GM12878 (cell line): ENCODE measurements around the gene CBLB. TPM values are rescaled to one million over a fixed set of nuclear protein-coding genes. Genes with fewer than 3 reads are reported as not detected.

Experiments
- BMI1 ChIP-seq: fragments of 450-650 bp; IDR thresholded peaks from 2 replicates; pipeline ENCODE4 v1.6.1; 2016; ENCODE audit warnings: mild to moderate bottlenecking, moderate library complexity, borderline replicate concordance
- CREM ChIP-seq: IDR thresholded peaks from 2 replicates; pipeline ENCODE4 v1.6.1; 2014; ENCODE audit warnings: antibody characterized with exemption, low read depth
- EP300 ChIP-seq, 2 experiments: fragments of 150-350 bp in 1 of 2; IDR thresholded peaks; 2 replicates each; pipeline ENCODE4 v1.6.1; 2011 to 2012; ENCODE audit warnings: low read depth in 2 of 2, low read length in 2 of 2, borderline replicate concordance in 1 of 2, improper control_type of control experiment in 1 of 2, inconsistent platforms in 1 of 2; ENCODE audit not compliant: control insufficient read depth in 1 of 2
- GABPA ChIP-seq: IDR thresholded peaks from 2 replicates; pipeline ENCODE4 v1.6.1; 2014; ENCODE audit warnings: antibody characterized with exemption, low read depth, mild to moderate bottlenecking, inconsistent platforms
- HDGF ChIP-seq: fragments of 450-650 bp; IDR thresholded peaks from 2 replicates; pipeline ENCODE4 v1.6.1; 2016; ENCODE audit warnings: antibody characterized with exemption
- IKZF1 ChIP-seq: fragments of 450-650 bp; conservative IDR thresholded peaks from 2 replicates; pipeline ENCODE4 v1.6.1; 2017; ENCODE audit warnings: antibody characterized with exemption, mild to moderate bottlenecking
- IKZF2 ChIP-seq, 2 experiments: fragments of 450-650 bp; IDR thresholded peaks; 2 replicates each; pipeline ENCODE4 v1.6.1; 2017; ENCODE audit warnings: mild to moderate bottlenecking in 2 of 2, moderate library complexity in 2 of 2
- JUND ChIP-seq: IDR thresholded peaks from 2 replicates; pipeline ENCODE4 v1.6.1; 2012; ENCODE audit warnings: low read depth, mild to moderate bottlenecking, low read length, improper control_type of control experiment, moderate library complexity
- MEF2B ChIP-seq: fragments of 450-650 bp; IDR thresholded peaks from 2 replicates; pipeline ENCODE4 v1.6.1; 2018; ENCODE audit warnings: mild to moderate bottlenecking, moderate library complexity; ENCODE audit not compliant: partially characterized antibody, poor library complexity, severe bottlenecking
- NFXL1 ChIP-seq: fragments of 450-650 bp; IDR thresholded peaks from 2 replicates; pipeline ENCODE4 v1.6.1; 2017; ENCODE audit warnings: antibody characterized with exemption, mild to moderate bottlenecking, borderline replicate concordance
- POU2F2 ChIP-seq: IDR thresholded peaks from 3 replicates; pipeline ENCODE4 v1.6.1; 2011; ENCODE audit warnings: low read depth, mild to moderate bottlenecking, low read length, borderline replicate concordance
- SMAD1 ChIP-seq: fragments of 450-650 bp; IDR thresholded peaks from 2 replicates; pipeline ENCODE4 v1.6.1; 2018; ENCODE audit warnings: mild to moderate bottlenecking, low read depth; ENCODE audit not compliant: partially characterized antibody
- SMARCA5 ChIP-seq: fragments of 450-650 bp; IDR thresholded peaks from 2 replicates; pipeline ENCODE4 v1.6.1; 2017; ENCODE audit warnings: mild to moderate bottlenecking
- STAT1 ChIP-seq: fragments of 450-650 bp; conservative IDR thresholded peaks from 2 replicates; pipeline ENCODE4 v1.6.1; 2014; ENCODE audit warnings: antibody characterized with exemption, mild to moderate bottlenecking
- YBX1 ChIP-seq: fragments of 450-650 bp; IDR thresholded peaks from 2 replicates; pipeline ENCODE4 v1.6.1; 2016; ENCODE audit warnings: antibody characterized with exemption
- YY1 ChIP-seq: IDR thresholded peaks from 2 replicates; pipeline ENCODE4 v1.6.1; 2011; ENCODE audit warnings: low read depth, mild to moderate bottlenecking, low read length
- ZBED1 ChIP-seq: IDR thresholded peaks from 2 replicates; pipeline ENCODE4 v1.6.1; 2016; ENCODE audit warnings: borderline replicate concordance
- ZNF24 ChIP-seq: fragments of 450-650 bp; IDR thresholded peaks from 2 replicates; pipeline ENCODE4 v1.6.1; 2017; ENCODE audit warnings: antibody characterized with exemption, mild to moderate bottlenecking
- polyA plus RNA-seq, 11 experiments: library from polyadenylated mRNA; depleted of rRNA in 4 of 11; unstranded in 6 of 11; stranded (reverse) in 5 of 11; fragments of >200 nt; fragmentation: Nextera tagmentation in 4 of 11; fragmentation: Illumina TruSeq in 1 of 11; extraction: Ambion mirVana in 4 of 11; extraction: Trizol in 1 of 11; gene quantifications; 1 replicate in 1 of 11; 2 replicates in 10 of 11; pipeline versions ENCODE4 v1.2.1 to v1.2.3, GENCODE V29; 2011 to 2016; ENCODE audit warnings: inconsistent platforms in 2 of 11, missing spikeins in 2 of 11, low read depth in 1 of 11
- total RNA-seq, 4 experiments: library from RNA; depleted of rRNA in 3 of 4; stranded (reverse); fragments of >200 nt in 3 of 4; fragmentation: Illumina TruSeq in 1 of 4; extraction: Trizol in 1 of 4; gene quantifications; 2 replicates each; pipeline versions ENCODE4 v1.2.1 to v1.2.3, GENCODE V29; 2013 to 2021
- TF ChIP-seq, protein P1 (sequence below): fragments of 450-650 bp; conservative IDR thresholded peaks from 2 replicates; pipeline ENCODE4 v1.6.1; 2017; ENCODE audit warnings: mild to moderate bottlenecking, moderate library complexity
- TF ChIP-seq, protein P2 (sequence below): fragments of 150-350 bp; IDR thresholded peaks from 2 replicates; pipeline ENCODE4 v1.6.1; 2016; ENCODE audit warnings: low read depth, low read length
- TF ChIP-seq, protein P3 (sequence below): fragments of 450-650 bp; IDR thresholded peaks from 2 replicates; pipeline ENCODE4 v1.6.1; 2017; ENCODE audit warnings: mild to moderate bottlenecking
- TF ChIP-seq, protein P4 (sequence below): fragments of 450-650 bp; IDR thresholded peaks from 2 replicates; pipeline ENCODE4 v1.6.1; 2014; ENCODE audit warnings: mild to moderate bottlenecking
- TF ChIP-seq, protein P5 (sequence below): fragments of 450-650 bp; IDR thresholded peaks from 2 replicates; pipeline ENCODE4 v1.6.1; 2016; ENCODE audit warnings: mild to moderate bottlenecking

Gene CBLB
- total and polyA plus RNA-seq, 10 of the 15 experiments (the other 5 are each of a cell fraction or from before 2014, with no cell fraction given) = 17.2 to 107 (median 41.9) TPM

DNA sequence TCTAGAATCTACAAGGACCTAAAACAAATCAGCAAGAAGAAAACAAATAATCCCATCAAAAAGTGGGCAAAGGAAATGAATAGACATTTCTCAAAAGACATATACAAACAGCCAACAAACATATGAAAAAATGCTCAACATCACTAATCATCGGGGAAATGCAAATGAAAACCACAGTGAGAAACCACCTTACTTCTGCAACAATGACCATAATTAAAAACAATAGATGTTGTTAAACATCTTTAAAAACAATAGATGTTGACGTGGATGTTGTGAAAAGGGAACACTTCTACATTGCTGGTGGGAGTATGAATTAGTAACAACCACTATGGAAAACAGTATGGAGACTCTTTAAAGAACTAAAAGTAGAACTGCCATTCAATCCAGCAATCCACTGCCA, 96.2 kb downstream of the CBLB start (continued):
- TF ChIP-seq, protein P1, sequence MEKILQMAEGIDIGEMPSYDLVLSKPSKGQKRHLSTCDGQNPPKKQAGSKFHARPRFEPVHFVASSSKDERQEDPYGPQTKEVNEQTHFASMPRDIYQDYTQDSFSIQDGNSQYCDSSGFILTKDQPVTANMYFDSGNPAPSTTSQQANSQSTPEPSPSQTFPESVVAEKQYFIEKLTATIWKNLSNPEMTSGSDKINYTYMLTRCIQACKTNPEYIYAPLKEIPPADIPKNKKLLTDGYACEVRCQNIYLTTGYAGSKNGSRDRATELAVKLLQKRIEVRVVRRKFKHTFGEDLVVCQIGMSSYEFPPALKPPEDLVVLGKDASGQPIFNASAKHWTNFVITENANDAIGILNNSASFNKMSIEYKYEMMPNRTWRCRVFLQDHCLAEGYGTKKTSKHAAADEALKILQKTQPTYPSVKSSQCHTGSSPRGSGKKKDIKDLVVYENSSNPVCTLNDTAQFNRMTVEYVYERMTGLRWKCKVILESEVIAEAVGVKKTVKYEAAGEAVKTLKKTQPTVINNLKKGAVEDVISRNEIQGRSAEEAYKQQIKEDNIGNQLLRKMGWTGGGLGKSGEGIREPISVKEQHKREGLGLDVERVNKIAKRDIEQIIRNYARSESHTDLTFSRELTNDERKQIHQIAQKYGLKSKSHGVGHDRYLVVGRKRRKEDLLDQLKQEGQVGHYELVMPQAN = no peak
- TF ChIP-seq YY1 = no peak
- TF ChIP-seq IKZF2 (IDR thresholded peaks at IDR 0.05) = peak; percentile 62 to 64
- 0 out of 2 replicates have a peak, but pooled peaks have one; percentile 54 for TF ChIP-seq SMARCA5
- TF ChIP-seq MEF2B = peak; percentile 51
- TF ChIP-seq HDGF = no peak
- TF ChIP-seq YBX1 = no peak
- TF ChIP-seq, protein P2, sequence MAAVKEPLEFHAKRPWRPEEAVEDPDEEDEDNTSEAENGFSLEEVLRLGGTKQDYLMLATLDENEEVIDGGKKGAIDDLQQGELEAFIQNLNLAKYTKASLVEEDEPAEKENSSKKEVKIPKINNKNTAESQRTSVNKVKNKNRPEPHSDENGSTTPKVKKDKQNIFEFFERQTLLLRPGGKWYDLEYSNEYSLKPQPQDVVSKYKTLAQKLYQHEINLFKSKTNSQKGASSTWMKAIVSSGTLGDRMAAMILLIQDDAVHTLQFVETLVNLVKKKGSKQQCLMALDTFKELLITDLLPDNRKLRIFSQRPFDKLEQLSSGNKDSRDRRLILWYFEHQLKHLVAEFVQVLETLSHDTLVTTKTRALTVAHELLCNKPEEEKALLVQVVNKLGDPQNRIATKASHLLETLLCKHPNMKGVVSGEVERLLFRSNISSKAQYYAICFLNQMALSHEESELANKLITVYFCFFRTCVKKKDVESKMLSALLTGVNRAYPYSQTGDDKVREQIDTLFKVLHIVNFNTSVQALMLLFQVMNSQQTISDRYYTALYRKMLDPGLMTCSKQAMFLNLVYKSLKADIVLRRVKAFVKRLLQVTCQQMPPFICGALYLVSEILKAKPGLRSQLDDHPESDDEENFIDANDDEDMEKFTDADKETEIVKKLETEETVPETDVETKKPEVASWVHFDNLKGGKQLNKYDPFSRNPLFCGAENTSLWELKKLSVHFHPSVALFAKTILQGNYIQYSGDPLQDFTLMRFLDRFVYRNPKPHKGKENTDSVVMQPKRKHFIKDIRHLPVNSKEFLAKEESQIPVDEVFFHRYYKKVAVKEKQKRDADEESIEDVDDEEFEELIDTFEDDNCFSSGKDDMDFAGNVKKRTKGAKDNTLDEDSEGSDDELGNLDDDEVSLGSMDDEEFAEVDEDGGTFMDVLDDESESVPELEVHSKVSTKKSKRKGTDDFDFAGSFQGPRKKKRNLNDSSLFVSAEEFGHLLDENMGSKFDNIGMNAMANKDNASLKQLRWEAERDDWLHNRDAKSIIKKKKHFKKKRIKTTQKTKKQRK = no peak
- TF ChIP-seq IKZF1 = peak; percentile 24; the same call in 1 of the 2 replicates
- no peak for TF ChIP-seq SMAD1
- TF ChIP-seq, protein P3, sequence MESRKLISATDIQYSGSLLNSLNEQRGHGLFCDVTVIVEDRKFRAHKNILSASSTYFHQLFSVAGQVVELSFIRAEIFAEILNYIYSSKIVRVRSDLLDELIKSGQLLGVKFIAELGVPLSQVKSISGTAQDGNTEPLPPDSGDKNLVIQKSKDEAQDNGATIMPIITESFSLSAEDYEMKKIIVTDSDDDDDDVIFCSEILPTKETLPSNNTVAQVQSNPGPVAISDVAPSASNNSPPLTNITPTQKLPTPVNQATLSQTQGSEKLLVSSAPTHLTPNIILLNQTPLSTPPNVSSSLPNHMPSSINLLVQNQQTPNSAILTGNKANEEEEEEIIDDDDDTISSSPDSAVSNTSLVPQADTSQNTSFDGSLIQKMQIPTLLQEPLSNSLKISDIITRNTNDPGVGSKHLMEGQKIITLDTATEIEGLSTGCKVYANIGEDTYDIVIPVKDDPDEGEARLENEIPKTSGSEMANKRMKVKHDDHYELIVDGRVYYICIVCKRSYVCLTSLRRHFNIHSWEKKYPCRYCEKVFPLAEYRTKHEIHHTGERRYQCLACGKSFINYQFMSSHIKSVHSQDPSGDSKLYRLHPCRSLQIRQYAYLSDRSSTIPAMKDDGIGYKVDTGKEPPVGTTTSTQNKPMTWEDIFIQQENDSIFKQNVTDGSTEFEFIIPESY = peak; percentile 20; the same call in 1 of the 2 replicates
- TF ChIP-seq POU2F2 = 0 out of 3 replicates have a peak, but pooled peaks have one; percentile 25
- TF ChIP-seq NFXL1 = no peak
- TF ChIP-seq JUND = no peak
- TF ChIP-seq BMI1 = peak; percentile 34; the same call in 1 of the 2 replicates
- TF ChIP-seq, protein P4, sequence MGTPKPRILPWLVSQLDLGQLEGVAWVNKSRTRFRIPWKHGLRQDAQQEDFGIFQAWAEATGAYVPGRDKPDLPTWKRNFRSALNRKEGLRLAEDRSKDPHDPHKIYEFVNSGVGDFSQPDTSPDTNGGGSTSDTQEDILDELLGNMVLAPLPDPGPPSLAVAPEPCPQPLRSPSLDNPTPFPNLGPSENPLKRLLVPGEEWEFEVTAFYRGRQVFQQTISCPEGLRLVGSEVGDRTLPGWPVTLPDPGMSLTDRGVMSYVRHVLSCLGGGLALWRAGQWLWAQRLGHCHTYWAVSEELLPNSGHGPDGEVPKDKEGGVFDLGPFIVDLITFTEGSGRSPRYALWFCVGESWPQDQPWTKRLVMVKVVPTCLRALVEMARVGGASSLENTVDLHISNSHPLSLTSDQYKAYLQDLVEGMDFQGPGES = no peak
- TF ChIP-seq ZNF24 = peak; percentile 61; the same call in 1 of the 2 replicates
- no peak for TF ChIP-seq ZBED1
- TF ChIP-seq EP300 (IDR thresholded peaks at IDR 0.05; ENCODE audit: borderline replicate concordance in 1 of 2, control insufficient read depth in 1 of 2, low read depth in 2 of 2, low read length in 2 of 2) = no peak
- TF ChIP-seq CREM = no peak
- TF ChIP-seq GABPA = no peak
- no peak for TF ChIP-seq STAT1
- TF ChIP-seq, protein P5, sequence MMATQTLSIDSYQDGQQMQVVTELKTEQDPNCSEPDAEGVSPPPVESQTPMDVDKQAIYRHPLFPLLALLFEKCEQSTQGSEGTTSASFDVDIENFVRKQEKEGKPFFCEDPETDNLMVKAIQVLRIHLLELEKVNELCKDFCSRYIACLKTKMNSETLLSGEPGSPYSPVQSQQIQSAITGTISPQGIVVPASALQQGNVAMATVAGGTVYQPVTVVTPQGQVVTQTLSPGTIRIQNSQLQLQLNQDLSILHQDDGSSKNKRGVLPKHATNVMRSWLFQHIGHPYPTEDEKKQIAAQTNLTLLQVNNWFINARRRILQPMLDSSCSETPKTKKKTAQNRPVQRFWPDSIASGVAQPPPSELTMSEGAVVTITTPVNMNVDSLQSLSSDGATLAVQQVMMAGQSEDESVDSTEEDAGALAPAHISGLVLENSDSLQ = no peak
